ENCODE measurements around the gene S100A10. TPM values are rescaled to one million over a fixed set of nuclear protein-coding genes. Genes with fewer than 3 reads are reported as not detected.

The S100A10 gene, protein sequence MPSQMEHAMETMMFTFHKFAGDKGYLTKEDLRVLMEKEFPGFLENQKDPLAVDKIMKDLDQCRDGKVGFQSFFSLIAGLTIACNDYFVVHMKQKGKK
- 54.0 and 87.7 TPM in 2 replicates for total RNA-seq

DNA sequence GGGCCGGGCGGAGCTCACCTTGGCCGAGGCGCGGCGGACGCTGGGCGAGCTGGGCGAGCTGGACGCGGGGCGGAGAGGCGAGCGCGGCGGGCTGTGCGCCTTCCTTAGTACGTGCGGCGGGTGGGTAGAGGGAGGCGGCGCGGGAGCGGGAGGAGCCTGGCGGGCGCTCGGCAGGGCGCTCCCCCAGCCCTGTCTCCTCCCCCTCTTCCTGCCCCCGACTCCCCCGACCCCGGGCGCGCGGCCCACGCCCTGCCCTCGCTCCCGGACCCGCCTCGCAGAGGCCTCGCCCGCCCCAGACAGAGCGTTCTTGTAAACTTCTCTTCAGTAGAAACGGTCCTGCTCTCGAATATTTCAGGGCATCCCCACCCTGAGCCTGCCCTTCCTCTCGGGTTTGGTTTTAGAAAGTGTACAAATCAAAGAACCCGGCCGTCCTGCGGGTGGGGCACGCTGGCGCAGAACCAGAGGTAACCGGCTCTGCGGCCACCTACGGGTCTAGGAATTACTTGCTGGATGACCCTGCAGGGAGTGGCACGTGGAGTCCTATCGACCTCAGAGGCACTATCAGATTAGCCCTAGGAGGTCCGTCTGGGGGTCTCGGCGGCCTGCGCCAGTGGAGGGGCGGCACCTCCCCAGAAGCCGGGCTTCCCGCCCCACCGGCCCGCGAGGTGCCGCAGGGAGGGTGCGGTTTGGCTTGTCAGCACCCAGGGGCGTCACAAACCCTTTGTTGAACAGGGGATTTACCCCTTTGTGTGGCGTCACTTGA lies at the start of gene S100A10:
Gene S100A10, minus strand, starts transcription at position 126 of the 763 bp plus-strand sequence. CDS start 7,629 bp downstream, outside the sequence.

DNA sequence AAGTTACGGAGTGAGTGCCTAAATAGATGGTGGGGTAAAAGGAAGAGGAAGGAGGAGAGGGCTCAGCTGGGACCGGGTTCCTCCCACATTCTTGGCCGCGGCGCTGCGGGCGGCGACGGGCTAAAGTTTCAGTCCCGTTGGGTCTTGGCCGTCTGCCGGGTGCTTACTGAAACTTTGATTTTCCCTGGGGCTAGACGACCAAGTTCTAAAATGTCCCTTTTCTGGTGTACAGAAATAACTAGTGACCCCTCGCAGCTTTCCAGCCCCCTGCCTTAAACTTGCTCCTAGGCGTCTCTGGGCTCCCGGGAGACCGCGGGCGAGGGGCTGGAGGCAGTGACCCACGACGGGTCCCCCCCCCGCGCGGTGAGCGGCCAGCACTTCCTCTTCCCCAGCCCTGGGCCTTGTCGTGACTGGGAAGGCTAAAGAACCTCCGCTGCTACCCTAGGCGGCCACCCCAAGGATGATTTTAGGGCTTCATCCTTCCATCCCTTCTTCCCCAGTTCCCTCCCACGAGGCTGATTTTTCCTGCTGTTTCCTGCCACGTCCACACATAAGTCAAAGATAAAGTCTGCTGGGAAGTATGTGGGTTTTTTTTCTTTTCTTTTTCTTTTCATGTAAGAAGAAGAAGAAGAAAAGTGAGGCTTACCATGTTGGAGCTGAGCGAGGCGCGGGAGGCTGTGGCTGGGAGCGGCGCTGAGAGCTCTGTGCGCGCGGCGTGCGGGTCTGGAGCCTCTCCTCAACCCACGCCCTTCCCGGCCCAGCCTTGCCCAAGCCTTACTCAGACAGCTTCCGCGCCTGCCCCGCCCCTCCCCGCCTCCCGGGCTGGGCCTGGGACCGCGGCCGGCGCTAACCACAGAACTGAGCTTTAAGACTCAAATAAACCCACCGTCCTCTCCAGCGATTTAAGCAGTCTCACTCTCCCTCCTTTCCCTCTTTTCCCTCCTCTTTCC lies 42.9 kb upstream of the S100A10 start, which contains the start of gene S100A11:
Gene S100A11, minus strand, starts transcription at position 738 of the 950 bp plus-strand sequence. Its CDS starts 89 bp downstream, at position 649.

Other genes with a start within 250 kb of the S100A10 start
- gene MRPL9, start 230.4 kb downstream of the S100A10 start, total RNA-seq = 55.8 and 56.3 TPM in 2 replicates
- gene TDRKH, start 203.4 kb downstream of the S100A10 start, total RNA-seq = 1.9 TPM in 2 replicates
- gene LINGO4, start 188.4 kb downstream of the S100A10 start, total RNA-seq = not detected in 2 replicates
- gene RORC, start 162.1 kb downstream of the S100A10 start, total RNA-seq = 0.12 TPM in 1 of 2 replicates, not detected in the other
- gene C2CD4D, start 154.0 kb downstream of the S100A10 start, total RNA-seq = not detected in 2 replicates
- gene THEM5, start 140.1 kb downstream of the S100A10 start, total RNA-seq = not detected in 2 replicates
- 11.4 and 11.7 TPM in 2 replicates for gene THEM4, start 84.3 kb downstream of the S100A10 start, total RNA-seq
- gene S100A11, start 43.1 kb upstream of the S100A10 start, total RNA-seq = 138 and 180 TPM in 2 replicates
- not detected in 2 replicates for gene TCHHL1, start 95.2 kb upstream of the S100A10 start, total RNA-seq
- gene TCHH, start 121.6 kb upstream of the S100A10 start, total RNA-seq = under 0.01 TPM in 1 of 2 replicates, not detected in the other
- gene RPTN, start 165.4 kb upstream of the S100A10 start, total RNA-seq = 0.12 TPM in 1 of 2 replicates, not detected in the other
- under 0.01 TPM in 1 of 2 replicates, not detected in the other for gene HRNR, start 230.3 kb upstream of the S100A10 start, total RNA-seq